ENCODE results near the gene GHRL.

GRCh38 chr3:10263646-10264363 is 28.9 kb downstream of the GHRL start:
- TF ChIP-seq POLR2A (IDR thresholded peaks at IDR 0.05) (no peak), CTCF (IDR thresholded peaks at IDR 0.05) (peak; percentile 36 to 61 (median 45))

Data from adrenal gland (tissue), 5 donors.